NCI-H1417 (cell line): ENCODE data around the gene NTRK2.

ENCODE experiments used
- DNase-seq, 3 experiments: peaks; one replicate each; lab custom pipeline; 2025; lab: John Stamatoyannopoulos, UW

Gene NTRK2

GRCh38 chr9:84681516-84682285 is 12.2 kb downstream of the NTRK2 start:
- DNase-seq, result no peak

- no peak for DNase-seq
Observed at GRCh38 chr9:84686068-84686467, 16.5 kb downstream of the NTRK2 start.

GRCh38 chr9:84688956-84689355 is 19.4 kb downstream of the NTRK2 start:
- DNase-seq, result no peak

GRCh38 chr9:84691634-84692033 is 22.1 kb downstream of the NTRK2 start:
- DNase-seq, result no peak

- no peak for DNase-seq
Observed at GRCh38 chr9:84694248-84694647, 24.7 kb downstream of the NTRK2 start.

GRCh38 chr9:84697042-84697441 is 27.5 kb downstream of the NTRK2 start:
- no peak for DNase-seq

GRCh38 chr9:84697509-84698114 is 28.1 kb downstream of the NTRK2 start:
- DNase-seq, result peak in 2 of 3 experiments; percentile 68 to 82

GRCh38 chr9:84698323-84698722 is 28.8 kb downstream of the NTRK2 start:
- no peak for DNase-seq

- no peak for DNase-seq
Observed at GRCh38 chr9:84699984-84700383, 30.5 kb downstream of the NTRK2 start.

- DNase-seq, result no peak
Observed at GRCh38 chr9:84701801-84702200, 32.3 kb downstream of the NTRK2 start.

GRCh38 chr9:84702471-84702870 is 32.9 kb downstream of the NTRK2 start:
- no peak for DNase-seq

- DNase-seq, result no peak
Observed at GRCh38 chr9:84703793-84704192, 34.3 kb downstream of the NTRK2 start.

GRCh38 chr9:84705128-84705527 is 35.6 kb downstream of the NTRK2 start:
- DNase-seq, result peak in 1 of 3 experiments; percentile 25

GRCh38 chr9:84708400-84708799 is 38.9 kb downstream of the NTRK2 start:
- DNase-seq, result no peak

GRCh38 chr9:84709056-84709455 is 39.5 kb downstream of the NTRK2 start:
- DNase-seq, result no peak

GRCh38 chr9:84710701-84711397 is 41.3 kb downstream of the NTRK2 start:
- DNase-seq, result no peak

GRCh38 chr9:84711398-84711777 is 41.9 kb downstream of the NTRK2 start:
- no peak for DNase-seq

- DNase-seq, result peak in 2 of 3 experiments; percentile 22 to 70
Observed at GRCh38 chr9:84711936-84712335, 42.4 kb downstream of the NTRK2 start.

GRCh38 chr9:84716217-84716616 is 46.7 kb downstream of the NTRK2 start:
- DNase-seq, result no peak

- no peak for DNase-seq
Observed at GRCh38 chr9:84718476-84718875, 48.9 kb downstream of the NTRK2 start.

GRCh38 chr9:84722388-84722989 is 53.0 kb downstream of the NTRK2 start:
- DNase-seq, result no peak

- no peak for DNase-seq
Observed at GRCh38 chr9:84723426-84723825, 53.9 kb downstream of the NTRK2 start.

- no peak for DNase-seq
Observed at GRCh38 chr9:84731696-84732095, 62.2 kb downstream of the NTRK2 start.
